Keratinocyte (primary cell): ENCODE data around the gene LGALS14.

Source experiments
- CTCF ChIP-seq, 3 experiments: IDR thresholded peaks in 1 of 3; conservative IDR thresholded peaks in 1 of 3; optimal IDR thresholded peaks in 1 of 3; 2 replicates in 2 of 3; 3 replicates in 1 of 3; pipeline versions ENCODE3 to v1.5.1; 2011; ENCODE audit warnings: low read length in 3 of 3, mild to moderate bottlenecking in 3 of 3, moderate library complexity in 2 of 3, control low read depth in 1 of 3, inconsistent platforms in 1 of 3; ENCODE audit not compliant: insufficient read depth in 2 of 3; ENCODE audit errors: extremely low read depth in 1 of 3
- EZH2 ChIP-seq: IDR thresholded peaks from one replicate; pipeline ENCODE4 v1.6.1; 2012; ENCODE audit warnings: inconsistent platforms, mild to moderate bottlenecking, low read length, moderate library complexity

GRCh38 chr19:39705578-39706188 lies 1.4 kb downstream of the LGALS14 start:
- TF ChIP-seq CTCF (optimal IDR thresholded peaks at IDR 0.05 in 1 of 3, IDR thresholded peaks at IDR 0.05 in 1 of 3, conservative IDR thresholded peaks at IDR 0.05 in 1 of 3; ENCODE audit: extremely low read depth in 1 of 3, insufficient read depth in 2 of 3, low read length in 3 of 3), result no peak
- no peak for TF ChIP-seq EZH2
